Measurements from ENCODE around the gene FAM50B.

FAM50B gene, protein sequence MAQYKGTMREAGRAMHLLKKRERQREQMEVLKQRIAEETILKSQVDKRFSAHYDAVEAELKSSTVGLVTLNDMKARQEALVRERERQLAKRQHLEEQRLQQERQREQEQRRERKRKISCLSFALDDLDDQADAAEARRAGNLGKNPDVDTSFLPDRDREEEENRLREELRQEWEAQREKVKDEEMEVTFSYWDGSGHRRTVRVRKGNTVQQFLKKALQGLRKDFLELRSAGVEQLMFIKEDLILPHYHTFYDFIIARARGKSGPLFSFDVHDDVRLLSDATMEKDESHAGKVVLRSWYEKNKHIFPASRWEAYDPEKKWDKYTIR

GRCh38 chr6:3848925-3849605, at the start of gene FAM50B:
FAM50B (plus strand) TSS chr6:3849373; CDS start chr6:3849812, 439 bp downstream.
- DNase-seq = peak; percentile 96

DNA sequence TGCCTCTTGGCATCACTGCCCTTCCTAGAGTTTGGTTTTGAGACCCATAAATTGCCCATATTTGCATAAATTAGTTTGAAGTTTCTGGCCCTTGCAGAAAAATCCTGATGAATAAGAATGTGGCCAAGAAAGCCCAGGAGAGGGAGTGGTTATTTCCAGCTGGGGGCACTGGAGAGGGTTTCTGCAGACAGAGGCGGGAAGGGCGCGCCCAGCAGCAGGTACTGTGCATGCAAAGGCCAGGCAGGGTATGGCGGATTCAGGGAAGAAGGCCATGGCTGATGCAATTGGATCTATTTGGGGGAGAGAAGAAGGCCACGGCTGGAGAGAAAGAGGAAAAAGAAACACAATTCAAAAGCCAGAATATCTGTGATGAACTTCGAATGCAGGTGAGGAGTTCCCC, 49.5 kb upstream of the FAM50B start:
- DNase-seq = no peak

GRCh38 chr6:3800850-3801591, 48.2 kb upstream of the FAM50B start:
- peak; percentile 51 for DNase-seq

DNA sequence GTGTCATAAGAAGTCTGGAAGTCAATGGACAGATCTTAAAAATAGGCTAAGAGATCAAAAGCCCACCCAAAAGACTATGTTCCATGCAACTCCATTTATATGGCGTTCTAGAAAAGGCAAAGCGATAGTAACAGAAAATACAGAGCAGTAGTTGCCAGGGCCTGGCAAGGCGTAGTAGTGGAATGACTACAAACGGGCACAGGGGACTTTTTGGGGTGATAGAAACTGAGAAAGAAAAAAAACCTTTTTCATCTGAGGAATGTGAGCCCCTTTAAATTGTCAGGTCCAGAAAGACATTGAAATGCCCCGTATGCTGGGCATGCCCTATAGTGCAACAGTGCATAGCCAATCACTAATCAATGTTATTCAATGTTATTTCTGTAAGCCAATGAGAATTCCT, 47.2 kb upstream of the FAM50B start:
- DNase-seq = no peak

- peak; percentile 74 for DNase-seq
These were observed 45.3 kb upstream of the FAM50B start for GRCh38 chr6:3803627-3804468.

DNA sequence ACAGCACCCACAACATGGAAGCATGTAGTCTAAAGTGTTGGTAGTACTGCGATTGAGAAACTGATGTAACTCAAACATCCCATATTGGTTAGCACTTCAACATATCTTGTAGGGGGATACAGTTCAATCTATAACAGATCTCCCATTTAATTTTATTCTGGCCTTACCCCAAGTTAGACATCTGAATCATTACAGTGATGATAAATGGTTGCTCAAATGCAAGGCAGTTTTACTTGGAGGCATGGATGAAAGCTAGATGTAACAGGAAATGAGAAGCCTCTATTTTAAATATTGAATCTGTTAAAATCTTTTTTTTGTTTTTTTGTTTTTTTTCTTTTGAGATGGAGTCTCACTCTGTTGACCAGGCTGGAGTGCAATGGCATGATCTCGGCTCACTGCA, 44.2 kb upstream of the FAM50B start:
- DNase-seq = peak; percentile 13

DNA sequence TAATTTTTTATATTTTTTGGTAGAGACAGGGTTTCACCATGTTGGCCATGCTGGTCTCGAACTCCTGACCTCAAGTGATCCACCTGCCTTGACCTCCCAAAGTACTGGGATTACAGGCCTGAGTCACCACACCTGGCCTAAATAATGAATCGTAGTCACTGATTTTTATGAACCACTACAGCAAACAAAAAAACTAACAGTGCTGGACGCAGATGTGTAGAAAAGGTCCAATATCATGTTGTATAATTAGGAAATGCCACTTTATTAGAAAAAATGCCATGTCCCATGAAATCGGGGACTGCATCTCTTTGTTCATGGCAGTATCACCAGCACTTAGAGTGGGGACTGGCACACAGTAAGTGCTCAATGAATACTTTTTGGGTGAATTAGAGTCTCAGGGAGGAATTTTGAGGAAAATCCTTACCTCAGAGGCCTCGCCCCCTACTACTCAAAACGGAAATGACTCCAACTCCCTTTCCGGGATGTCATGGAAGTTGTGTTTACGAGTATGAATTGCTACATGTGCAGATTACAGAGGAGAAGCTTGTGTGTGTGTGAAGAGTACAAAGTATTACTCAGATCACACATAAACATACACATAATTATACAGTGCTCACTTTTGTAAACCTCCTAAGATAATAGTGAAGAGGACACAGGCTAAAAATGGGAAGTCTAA, 43.6 kb upstream of the FAM50B start:
- DNase-seq = no peak

DNA sequence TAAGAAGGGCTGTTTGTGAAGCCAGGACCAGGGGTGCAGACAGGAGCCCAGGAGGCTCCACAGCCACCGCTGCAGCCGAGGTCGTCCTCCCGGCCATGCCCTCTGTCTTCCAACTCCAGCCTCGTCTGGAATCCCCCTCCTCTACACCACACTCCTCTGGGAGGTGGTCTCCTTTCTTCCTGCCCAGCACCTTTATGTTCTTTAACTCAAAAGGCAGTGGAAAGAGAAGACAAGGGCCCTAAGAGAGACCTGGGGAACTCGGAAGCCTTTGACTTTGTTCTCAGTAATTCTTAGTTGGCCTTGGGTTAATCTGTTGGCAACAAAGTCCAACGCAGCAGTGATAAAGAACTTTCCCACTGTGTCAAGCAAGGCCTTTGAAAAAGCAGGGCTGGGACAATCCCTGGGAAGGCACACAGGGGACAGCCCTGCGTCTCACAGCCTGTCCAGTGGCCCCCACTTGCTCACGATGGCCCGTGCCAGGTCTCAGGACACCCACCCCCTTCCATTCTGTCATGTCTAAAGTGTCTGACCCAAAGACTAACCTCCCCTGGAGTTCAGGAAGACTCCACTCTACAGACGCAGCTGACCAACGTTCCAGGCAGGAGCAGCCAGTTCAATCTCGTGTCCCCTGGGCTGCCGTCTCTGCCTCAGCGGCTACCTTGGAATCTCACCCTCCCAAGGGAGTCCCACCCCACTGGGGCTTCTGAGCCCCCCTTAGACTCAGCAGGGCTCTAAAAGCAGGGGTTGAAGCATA, 42.8 kb upstream of the FAM50B start:
- DNase-seq = no peak

- DNase-seq = no peak
These were observed 41.0 kb upstream of the FAM50B start for GRCh38 chr6:3808199-3808598.

- peak; percentile 37 for DNase-seq
These were observed 40.2 kb upstream of the FAM50B start for GRCh38 chr6:3808759-3809514.

- DNase-seq = no peak
These were observed 39.7 kb upstream of the FAM50B start for GRCh38 chr6:3809515-3809891.

- no peak for DNase-seq
These were observed 39.2 kb upstream of the FAM50B start for GRCh38 chr6:3809982-3810381.

DNA sequence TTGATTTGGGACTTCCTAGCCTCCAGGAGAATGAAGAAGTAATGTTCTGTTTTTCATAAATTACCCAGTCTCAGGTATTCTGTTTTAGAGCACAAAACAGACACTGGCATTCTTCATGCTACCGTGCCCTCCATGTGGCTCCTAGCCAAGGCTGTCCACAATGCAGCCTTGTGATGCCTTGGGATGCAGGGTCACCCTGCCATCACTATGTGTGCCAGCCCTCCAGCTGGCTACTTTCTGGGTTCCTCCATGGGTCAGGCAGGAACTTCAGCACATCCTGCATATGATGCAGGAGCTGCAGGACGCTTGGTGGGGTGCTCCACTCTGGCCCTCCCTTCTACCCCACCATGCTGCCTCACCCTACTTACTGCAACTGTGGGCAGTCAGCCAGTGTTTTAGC, 38.0 kb upstream of the FAM50B start:
- DNase-seq = no peak

DNA sequence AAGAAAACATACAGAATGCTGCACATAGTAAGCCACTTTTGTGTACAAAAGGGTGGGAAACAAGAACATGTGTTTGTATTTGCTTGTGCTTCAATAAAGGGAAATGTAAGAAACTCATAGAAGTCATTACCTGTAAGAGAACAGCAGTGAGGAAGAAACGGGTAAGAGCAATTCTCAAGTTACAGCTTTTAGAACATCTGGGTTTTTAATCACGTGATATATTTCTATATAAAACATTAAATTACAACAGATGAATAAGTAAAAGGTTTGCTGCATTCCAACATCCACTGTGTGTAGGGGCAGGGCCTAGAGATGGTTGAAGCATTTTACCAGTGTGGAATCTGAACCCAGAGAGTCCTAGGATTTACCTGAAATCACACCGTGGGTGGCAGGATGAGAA, 36.6 kb upstream of the FAM50B start:
- DNase-seq = no peak

GRCh38 chr6:3813150-3813780, 35.9 kb upstream of the FAM50B start:
- DNase-seq = no peak

GRCh38 chr6:3813918-3814317, 35.3 kb upstream of the FAM50B start:
- DNase-seq = no peak

DNA sequence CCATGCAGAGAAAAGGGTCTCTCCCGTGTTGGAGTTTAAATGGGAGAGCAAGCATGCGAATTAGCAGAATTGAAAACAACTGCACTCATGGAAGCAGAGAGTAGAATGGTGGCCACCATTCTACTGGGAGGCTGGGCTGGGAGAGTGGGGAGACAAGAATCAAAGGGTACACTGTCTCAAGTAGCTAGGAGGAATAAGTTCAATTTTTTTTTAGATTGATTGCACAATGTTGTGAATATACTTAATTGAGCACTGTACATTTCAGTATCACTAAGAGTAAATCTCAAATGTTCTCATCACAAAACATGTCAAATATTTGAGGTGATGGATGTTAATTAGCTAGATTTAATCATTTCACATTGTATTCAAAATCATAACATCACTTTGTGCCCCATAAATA, 34.6 kb upstream of the FAM50B start:
- no peak for DNase-seq

- no peak for DNase-seq
These were observed 32.9 kb upstream of the FAM50B start for GRCh38 chr6:3816251-3816650.

DNA sequence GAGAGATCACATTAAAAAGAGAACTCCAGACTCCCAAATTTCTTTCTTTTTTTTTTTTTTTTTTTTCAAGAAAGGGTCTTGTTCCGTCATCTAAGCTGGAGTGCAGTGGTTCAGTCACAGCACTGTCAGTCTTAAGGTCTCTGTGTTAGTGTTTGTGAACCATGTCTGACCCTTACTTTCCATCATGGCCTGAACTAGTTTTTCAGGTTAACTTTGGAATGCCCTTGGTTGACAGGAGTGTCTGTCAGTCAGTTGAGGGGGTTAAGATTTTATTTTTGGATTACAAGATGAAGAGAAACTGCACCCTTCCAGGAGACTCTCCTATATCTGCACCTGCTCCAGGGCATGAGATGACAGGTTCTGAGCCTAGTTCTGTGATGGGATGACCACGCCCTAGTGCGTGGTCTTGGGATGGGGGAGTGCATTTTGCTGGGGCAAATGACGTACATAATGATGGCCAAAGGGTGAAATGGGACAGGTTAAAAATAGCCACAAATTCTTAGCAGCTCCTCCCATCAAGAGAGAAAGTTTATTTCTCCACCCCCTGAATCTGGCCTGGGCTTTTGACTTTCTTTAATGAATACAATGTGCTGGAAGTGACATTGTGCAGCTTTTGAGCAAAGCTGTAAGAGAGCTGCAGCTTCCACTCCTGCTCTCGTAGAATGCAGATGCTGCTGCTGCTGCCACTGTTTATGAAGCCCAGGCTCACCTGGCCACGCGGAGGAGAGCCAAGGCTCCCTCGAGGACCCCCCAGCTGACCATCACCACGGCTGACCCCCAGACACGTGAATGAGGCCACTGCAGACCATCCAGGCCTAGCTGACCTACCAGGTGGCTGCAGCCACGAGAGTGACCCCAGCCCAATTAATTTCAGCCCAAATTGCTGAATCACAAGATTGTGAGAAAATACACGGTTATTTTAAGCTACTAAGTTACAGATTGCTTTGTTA, 29.7 kb upstream of the FAM50B start:
- no peak for DNase-seq

Data from eye (tissue), 1 donor.